Cardiac fibroblast (primary cell): ENCODE data around the gene IGFN1.
A peak's percentile ranks its signal among the peaks of the same experiment; 100 is the strongest.

ENCODE experiments used
- DNase-seq, 2 donors: peaks; one replicate each; pipeline versions ENCODE4 v3.0.0 to v3.0.0-alpha.2; 2010; ENCODE audit warnings: low read depth in 2 of 2
- H3K4me3 ChIP-seq, 2 donors: replicated peaks in 1 of 2; 1 replicate in 1 of 2; 2 replicates in 1 of 2; pipeline ENCODE4 v1.5.1; 2011; ENCODE audit warnings: low read depth in 2 of 2, low read length in 2 of 2, mild to moderate bottlenecking in 2 of 2, moderate library complexity in 1 of 2
- TF ChIP-seq, protein P1 (sequence below): IDR thresholded peaks from one replicate; pipeline ENCODE4 v1.5.1; 2011; ENCODE audit warnings: low read depth, mild to moderate bottlenecking, low read length, inconsistent platforms

The IGFN1 gene

DNA sequence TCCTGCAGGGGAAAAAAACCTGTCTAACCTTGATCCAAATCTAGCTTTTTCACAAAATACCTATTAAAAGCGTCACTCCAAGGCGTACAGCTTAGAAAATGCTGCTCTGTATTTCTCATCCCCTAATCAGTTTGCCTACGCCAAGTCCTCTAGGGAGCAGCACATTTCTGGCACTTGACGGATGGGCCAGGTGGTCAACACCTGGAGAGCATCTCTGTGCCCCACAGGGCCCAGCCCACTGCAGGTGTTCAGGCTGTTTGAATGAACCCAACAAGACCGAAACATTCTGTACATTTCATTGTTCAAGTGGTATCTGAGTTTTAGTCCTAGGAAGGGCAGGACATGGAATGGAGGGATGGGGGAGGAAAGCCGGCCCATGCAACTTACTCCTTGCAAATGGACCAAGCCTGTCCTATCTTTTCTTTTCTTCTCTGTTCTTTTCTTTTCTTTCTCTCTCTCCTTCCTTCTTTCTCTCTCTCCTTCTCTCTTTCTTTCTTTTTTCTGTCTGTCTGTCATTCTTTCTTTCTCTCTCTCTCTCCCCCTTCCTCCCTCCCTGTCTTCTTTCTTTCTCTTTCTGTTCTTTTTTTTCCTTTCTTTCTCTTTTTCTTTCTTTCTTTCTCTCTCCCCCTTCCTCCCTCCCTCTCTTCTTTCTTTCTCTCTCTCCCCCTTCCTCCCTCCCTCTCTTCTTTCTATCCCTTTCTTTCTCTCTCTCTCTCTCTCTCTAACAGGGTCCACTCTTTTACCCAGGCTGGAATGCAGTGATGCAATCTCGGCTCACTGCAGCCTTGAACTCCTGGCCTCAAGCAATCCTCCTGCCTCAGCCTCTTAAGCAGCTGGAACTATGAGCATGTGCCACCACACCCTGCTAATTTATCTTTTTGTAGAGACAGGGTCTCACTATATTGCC lies 29.1 kb downstream of the IGFN1 start:
- TF ChIP-seq, protein P1, sequence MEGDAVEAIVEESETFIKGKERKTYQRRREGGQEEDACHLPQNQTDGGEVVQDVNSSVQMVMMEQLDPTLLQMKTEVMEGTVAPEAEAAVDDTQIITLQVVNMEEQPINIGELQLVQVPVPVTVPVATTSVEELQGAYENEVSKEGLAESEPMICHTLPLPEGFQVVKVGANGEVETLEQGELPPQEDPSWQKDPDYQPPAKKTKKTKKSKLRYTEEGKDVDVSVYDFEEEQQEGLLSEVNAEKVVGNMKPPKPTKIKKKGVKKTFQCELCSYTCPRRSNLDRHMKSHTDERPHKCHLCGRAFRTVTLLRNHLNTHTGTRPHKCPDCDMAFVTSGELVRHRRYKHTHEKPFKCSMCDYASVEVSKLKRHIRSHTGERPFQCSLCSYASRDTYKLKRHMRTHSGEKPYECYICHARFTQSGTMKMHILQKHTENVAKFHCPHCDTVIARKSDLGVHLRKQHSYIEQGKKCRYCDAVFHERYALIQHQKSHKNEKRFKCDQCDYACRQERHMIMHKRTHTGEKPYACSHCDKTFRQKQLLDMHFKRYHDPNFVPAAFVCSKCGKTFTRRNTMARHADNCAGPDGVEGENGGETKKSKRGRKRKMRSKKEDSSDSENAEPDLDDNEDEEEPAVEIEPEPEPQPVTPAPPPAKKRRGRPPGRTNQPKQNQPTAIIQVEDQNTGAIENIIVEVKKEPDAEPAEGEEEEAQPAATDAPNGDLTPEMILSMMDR, result no peak

DNA sequence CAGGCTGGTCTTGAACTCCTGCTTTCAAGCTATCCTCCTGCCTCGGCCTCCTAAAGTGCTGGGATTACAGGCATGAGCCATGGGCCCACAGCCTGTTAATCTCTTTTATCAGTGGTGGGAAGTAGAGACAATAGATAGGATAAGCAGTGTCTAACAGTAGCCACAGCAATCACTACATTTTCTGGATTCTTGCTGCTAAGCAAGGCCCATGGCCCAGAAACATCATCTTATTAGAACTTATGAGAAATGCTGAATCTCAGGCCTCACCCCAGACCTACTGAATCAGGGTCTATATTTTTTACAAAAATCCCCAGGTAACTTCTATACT lies 29.7 kb downstream of the IGFN1 start:
- no peak overlapping the region for H3K4me3 ChIP-seq
- DNase-seq, result no peak
- TF ChIP-seq, protein P1, result no peak

More for the DNA sequence above, 29.1 kb downstream of the IGFN1 start:
- H3K4me3 ChIP-seq, result no peak overlapping the region
- no peak for DNase-seq

DNA sequence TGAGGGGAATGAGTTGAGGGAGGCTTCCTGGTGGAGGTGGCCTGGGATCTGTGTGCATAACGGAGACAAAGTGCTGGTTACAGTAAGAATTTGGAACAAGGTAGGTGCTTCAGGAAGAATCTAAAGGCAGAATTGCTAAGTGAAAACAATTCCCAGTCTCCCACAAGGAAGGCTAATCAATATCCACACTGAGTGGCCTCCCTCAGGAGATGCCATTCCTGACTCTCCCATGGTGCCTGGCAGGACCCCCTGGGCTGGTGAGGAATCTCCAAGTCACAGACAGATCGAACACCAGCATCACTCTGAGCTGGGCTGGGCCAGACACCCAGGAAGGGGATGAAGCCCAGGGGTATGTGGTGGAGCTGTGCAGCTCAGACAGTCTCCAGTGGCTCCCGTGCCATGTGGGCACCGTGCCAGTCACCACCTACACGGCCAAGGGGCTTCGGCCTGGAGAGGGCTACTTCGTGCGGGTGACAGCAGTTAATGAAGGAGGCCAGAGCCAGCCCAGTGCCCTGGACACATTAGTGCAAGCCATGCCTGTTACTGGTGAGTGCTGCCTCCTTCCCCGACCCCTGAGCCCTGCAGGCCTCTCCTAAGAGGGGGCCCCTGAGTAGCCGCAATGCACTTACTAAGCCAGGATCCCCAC lies 30.7 kb downstream of the IGFN1 start:
- TF ChIP-seq, protein P1, result no peak
- no peak for DNase-seq
- H3K4me3 ChIP-seq, result no peak overlapping the region

DNA sequence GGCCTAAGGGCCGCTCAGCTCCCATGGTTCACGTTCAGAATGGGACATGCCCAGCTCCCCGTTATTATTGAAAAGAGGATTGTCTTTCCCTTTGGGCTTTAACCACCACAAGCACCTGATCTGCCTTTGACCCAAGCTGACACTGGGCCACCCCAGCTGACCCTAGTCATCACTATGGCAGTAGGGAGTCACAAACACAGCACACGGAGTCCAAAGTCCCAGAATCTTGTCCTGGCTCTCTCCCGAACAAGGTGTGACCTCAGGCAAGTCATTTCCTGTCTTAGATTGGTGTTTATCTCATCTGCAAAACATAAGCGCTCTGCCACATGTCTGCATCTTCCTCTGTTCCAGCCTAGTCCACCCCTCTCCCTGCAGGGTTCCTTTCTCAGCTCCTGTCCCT lies 31.5 kb downstream of the IGFN1 start:
- H3K4me3 ChIP-seq, result no peak overlapping the region
- no peak for DNase-seq
- TF ChIP-seq, protein P1, result no peak

DNA sequence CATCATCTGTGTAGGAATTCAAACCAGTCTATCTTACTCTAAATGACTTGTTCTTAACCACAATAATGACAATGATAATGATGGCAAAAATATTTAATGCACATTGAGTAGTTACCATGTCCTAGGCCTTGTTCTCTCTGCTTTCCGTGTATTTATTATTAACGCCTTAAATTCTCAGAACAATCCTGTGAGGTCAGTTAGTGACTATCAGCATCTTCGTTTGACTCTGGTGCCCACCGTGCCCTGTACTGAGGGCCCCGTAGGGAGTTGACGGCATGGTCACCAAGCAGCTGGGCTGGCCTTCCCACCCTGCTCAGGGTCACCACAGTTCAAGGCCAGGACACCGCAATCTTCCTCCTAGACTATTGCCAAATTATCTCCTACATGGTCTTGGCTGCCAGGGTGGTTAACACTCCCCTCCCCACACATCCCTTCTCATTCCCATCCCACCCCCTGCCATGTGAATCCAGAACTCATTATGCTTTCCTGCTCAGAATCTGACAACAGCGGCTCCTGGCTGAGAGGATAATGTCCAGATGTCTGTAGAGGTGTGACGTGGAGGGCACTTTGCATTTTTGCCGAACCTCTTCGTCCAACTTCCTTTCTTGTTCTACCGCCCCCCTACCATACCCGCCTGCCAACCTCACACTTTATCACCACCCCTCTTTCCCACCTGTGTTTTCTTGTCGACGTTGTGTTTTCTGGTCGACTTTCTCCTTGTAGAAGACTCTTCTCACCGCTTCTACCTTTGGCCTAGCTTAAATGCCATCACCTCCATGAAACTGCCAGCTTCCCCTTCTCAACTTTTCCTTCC lies 33.4 kb downstream of the IGFN1 start:
- H3K4me3 ChIP-seq, result no peak overlapping the region
- TF ChIP-seq, protein P1, result no peak
- DNase-seq, result no peak

DNA sequence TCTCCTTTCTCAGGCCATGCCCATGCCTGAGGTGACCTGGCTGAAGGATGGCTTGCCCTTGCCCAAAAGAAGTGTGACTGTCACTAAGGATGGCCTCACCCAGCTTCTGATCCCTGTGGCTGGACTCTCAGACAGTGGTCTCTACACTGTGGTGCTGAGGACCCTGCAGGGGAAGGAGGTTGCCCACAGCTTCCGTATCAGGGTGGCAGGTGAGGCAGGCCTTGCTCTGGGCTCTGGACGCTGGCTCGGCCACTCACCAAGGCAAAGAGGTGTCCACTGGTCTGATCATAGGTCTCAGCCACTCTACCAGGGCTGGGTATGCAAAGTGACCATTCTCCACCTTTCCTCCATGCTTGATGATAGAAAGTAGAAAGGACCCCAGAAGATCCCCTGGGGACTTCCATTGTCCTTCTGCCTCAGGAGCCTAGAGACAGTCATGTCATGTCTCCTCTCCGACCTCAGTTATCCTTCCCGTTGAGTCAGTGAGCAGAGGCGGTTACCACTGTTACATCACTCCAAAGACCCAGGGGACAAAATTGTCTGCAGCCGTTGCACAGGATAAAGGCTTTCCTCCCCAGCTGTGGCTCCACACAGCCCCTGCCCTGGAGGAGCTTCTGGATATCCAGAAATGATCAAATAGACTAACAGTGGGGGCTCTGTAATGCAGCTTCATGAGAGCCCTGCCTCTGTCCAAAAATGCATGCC lies 34.2 kb downstream of the IGFN1 start:
- peak in 1 of 2 donors; percentile 65 for DNase-seq
- no peak overlapping the region for H3K4me3 ChIP-seq
- TF ChIP-seq, protein P1, result no peak
